Fibroblast of lung (primary cell): ENCODE data around the gene TRMU. TPM values are rescaled to one million over a fixed set of nuclear protein-coding genes. Genes with fewer than 3 reads are reported as not detected.
"Not testable (repeated sequence)": the region's sequence is repeated elsewhere in the genome, so short reads cannot be mapped to it uniquely, and the experiment has no call there.

ENCODE experiments used
- DNase-seq, 2 donors: peaks; one replicate each; pipeline versions ENCODE4 v3.0.0 to v3.0.0-alpha.2; 2010; ENCODE audit warnings: low read depth in 2 of 2
- H2AFZ ChIP-seq: 2 replicates; pipeline ENCODE4 v1.5.1; 2012; ENCODE audit warnings: low read length, control low read depth, inconsistent platforms
- H3K27ac ChIP-seq: 2 replicates; pipeline ENCODE4 v1.5.1; 2011; ENCODE audit warnings: low read length, control low read depth; ENCODE audit not compliant: insufficient read depth
- H3K27me3 ChIP-seq: 2 replicates; pipeline ENCODE4 v1.5.1; 2011; ENCODE audit warnings: mild to moderate bottlenecking, low read length; ENCODE audit not compliant: control insufficient read depth, insufficient read depth
- H3K36me3 ChIP-seq: 2 replicates; pipeline ENCODE4 v1.5.1; 2011; ENCODE audit warnings: low read length; ENCODE audit not compliant: control insufficient read depth, insufficient read depth
- H3K4me1 ChIP-seq: 2 replicates; pipeline ENCODE4 v1.5.1; 2011; ENCODE audit warnings: low read length; ENCODE audit not compliant: control insufficient read depth, insufficient read depth; ENCODE audit errors: extremely low read depth
- H3K4me2 ChIP-seq: 2 replicates; pipeline ENCODE4 v1.5.1; 2011; ENCODE audit warnings: low read length, control low read depth; ENCODE audit not compliant: insufficient read depth; ENCODE audit errors: extremely low read depth
- H3K4me3 ChIP-seq, 4 experiments: fragments of 200-600 bp in 1 of 4; sonication (generic) in 1 of 4; replicated peaks in 1 of 4; 2 replicates each; pipeline ENCODE4 v1.5.1; 2011 to 2016; ENCODE audit warnings: low read length in 4 of 4, low read depth in 3 of 4, mild to moderate bottlenecking in 3 of 4, control low read depth in 2 of 4, inconsistent platforms in 1 of 4, mixed read lengths in 1 of 4; ENCODE audit not compliant: insufficient read depth in 1 of 4; ENCODE audit errors: control extremely low read depth in 1 of 4
- H3K79me2 ChIP-seq: 2 replicates; pipeline ENCODE4 v1.5.1; 2012; ENCODE audit warnings: mild to moderate bottlenecking, low read length, inconsistent platforms; ENCODE audit not compliant: control insufficient read depth, insufficient read depth
- H3K9ac ChIP-seq: 2 replicates; pipeline ENCODE4 v1.5.1; 2011; ENCODE audit warnings: mild to moderate bottlenecking, low read length, control low read depth; ENCODE audit not compliant: insufficient read depth
- H3K9me3 ChIP-seq: 2 replicates; pipeline ENCODE4 v1.5.1; 2012; ENCODE audit warnings: low read depth, low read length; ENCODE audit not compliant: control insufficient read depth, insufficient read depth
- H4K20me1 ChIP-seq: 2 replicates; pipeline ENCODE4 v1.5.1; 2011; ENCODE audit warnings: low read length; ENCODE audit not compliant: control insufficient read depth, insufficient read depth; ENCODE audit errors: extremely low read depth
- EZH2 ChIP-seq: IDR thresholded peaks from 2 replicates; pipeline ENCODE4 v1.5.1; 2012; ENCODE audit warnings: low read length, control low read depth, mild to moderate bottlenecking; ENCODE audit errors: missing control alignments
- polyA plus RNA-seq, 2 donors: library from polyadenylated mRNA; depleted of rRNA in 1 of 2; stranded (reverse) in 1 of 2; unstranded in 1 of 2; fragments of >200 nt; gene quantifications; 2 replicates each; pipeline ENCODE4 v1.2.1, GENCODE V29; 2011 to 2012; ENCODE audit warnings: missing spikeins in 1 of 2
- total RNA-seq: library from RNA; depleted of rRNA; stranded (reverse); fragments of >200 nt; gene quantifications from 2 replicates; pipeline ENCODE4 v1.2.1, GENCODE V29; 2014
- TF ChIP-seq, protein P1 (sequence below), 2 donors: IDR thresholded peaks in 1 of 2; conservative IDR thresholded peaks in 1 of 2; 1 replicate in 1 of 2; 2 replicates in 1 of 2; pipeline ENCODE4 v1.5.1; 2011 to 2012; ENCODE audit warnings: low read length in 2 of 2, control low read depth in 1 of 2, inconsistent platforms in 1 of 2, low read depth in 1 of 2, mild to moderate bottlenecking in 1 of 2

Gene TRMU
- total and polyA plus RNA-seq, 2 donors (not counting 1 experiment from before 2014, with no cell fraction given): 18.4 to 22.1 TPM

DNA sequence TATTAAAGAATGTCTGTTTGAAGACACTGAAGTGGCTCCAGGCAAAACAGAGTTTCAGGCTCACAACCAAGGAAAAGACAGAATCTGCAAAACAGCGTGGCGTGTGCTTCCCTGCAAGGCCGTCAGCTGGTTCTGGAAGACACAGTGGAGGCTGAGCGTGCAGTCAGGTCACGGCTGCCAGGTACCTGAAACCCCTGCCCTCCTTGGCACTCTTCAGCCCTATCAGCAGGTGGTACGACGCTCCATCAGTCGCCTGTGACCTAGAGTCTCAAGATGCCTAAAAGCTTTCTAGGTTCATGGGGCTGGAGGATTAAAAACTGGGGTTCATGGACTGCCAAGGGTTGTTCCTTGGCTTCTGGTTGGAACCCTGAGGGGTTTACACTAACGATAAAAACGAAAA lies 65.9 kb downstream of the TRMU start:
- Histone ChIP-seq H3K4me1 (no peaks in the 10 kb centered on the region), H3K79me2 (no peaks in the 10 kb centered on the region), H3K4me3 (no peak overlapping the region), H4K20me1 (no peaks in the 10 kb centered on the region), H3K36me3 (no peaks in the 10 kb centered on the region), H3K4me2 (no peak overlapping the region), H3K27ac (no peak overlapping the region), H3K9me3 (no peaks in the 10 kb centered on the region), H2AFZ (no peak overlapping the region), H3K27me3 (no peaks in the 10 kb centered on the region), H3K9ac (no peak overlapping the region)
- TF ChIP-seq, protein P1, sequence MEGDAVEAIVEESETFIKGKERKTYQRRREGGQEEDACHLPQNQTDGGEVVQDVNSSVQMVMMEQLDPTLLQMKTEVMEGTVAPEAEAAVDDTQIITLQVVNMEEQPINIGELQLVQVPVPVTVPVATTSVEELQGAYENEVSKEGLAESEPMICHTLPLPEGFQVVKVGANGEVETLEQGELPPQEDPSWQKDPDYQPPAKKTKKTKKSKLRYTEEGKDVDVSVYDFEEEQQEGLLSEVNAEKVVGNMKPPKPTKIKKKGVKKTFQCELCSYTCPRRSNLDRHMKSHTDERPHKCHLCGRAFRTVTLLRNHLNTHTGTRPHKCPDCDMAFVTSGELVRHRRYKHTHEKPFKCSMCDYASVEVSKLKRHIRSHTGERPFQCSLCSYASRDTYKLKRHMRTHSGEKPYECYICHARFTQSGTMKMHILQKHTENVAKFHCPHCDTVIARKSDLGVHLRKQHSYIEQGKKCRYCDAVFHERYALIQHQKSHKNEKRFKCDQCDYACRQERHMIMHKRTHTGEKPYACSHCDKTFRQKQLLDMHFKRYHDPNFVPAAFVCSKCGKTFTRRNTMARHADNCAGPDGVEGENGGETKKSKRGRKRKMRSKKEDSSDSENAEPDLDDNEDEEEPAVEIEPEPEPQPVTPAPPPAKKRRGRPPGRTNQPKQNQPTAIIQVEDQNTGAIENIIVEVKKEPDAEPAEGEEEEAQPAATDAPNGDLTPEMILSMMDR (conservative IDR thresholded peaks at IDR 0.05 in 1 of 2, IDR thresholded peaks at IDR 0.05 in 1 of 2; ENCODE audit: low read depth in 1 of 2, low read length in 2 of 2): no peak
- TF ChIP-seq EZH2: no peak
- DNase-seq: no peak

DNA sequence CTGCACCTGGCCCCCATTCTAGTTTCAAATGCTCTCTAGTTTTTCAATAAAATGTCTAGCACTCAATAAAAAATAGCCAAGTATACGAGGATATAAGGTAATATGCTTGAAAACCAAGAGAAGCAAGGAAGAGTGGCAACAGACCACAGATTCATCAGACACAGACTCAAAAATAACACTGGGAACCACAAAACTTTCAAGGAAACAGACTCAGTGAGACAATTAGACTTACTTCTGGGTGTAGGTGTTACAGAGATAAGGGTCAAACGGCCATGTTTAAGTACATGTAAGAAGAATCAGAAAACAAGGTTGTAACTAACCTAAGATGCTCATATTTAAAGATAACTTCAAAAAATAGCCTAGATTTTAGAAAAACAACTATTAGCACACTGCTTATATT lies 67.0 kb downstream of the TRMU start:
- H3K4me3 ChIP-seq: no peak overlapping the region

DNA sequence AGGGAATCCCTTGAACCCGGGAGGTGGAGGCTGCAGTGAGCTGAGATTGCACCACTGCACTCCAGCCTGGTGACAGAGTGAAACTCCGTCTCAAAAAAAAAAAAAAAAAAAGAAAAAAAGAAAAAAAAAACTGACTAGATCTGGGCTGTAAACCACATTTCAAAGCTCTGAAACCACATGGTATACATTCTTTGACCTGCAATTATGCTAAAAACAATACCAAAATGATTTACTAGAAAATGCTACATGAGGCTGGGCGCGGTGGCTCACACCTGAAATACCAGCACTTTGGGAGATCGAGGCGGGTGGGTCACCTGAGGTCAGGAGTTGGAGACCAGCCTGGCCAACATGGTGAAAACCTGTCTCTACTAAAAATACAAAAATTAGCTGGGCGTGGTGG lies 68.4 kb downstream of the TRMU start:
- H2AFZ ChIP-seq, H3K9me3 ChIP-seq, DNase-seq, H3K36me3 ChIP-seq, H3K4me2 ChIP-seq, H3K4me1 ChIP-seq, H3K79me2 ChIP-seq, H3K9ac ChIP-seq, H3K27ac ChIP-seq, H4K20me1 ChIP-seq, H3K4me3 ChIP-seq, H3K27me3 ChIP-seq: not testable (repeated sequence)

More for the DNA sequence above, 67.0 kb downstream of the TRMU start:
- Histone ChIP-seq H4K20me1 (no peaks in the 10 kb centered on the region), H3K9ac (no peak overlapping the region), H3K4me2 (no peak overlapping the region), H3K27ac (no peak overlapping the region), H3K79me2 (no peaks in the 10 kb centered on the region), H3K9me3 (no peaks in the 10 kb centered on the region), H3K27me3 (no peaks in the 10 kb centered on the region), H2AFZ (no peak overlapping the region), H3K36me3 (no peaks in the 10 kb centered on the region), H3K4me1 (no peaks in the 10 kb centered on the region)
- TF ChIP-seq EZH2: no peak
- TF ChIP-seq, protein P1 (conservative IDR thresholded peaks at IDR 0.05 in 1 of 2, IDR thresholded peaks at IDR 0.05 in 1 of 2; ENCODE audit: low read depth in 1 of 2, low read length in 2 of 2): no peak
- no peak for DNase-seq
